Measurements from ENCODE around the gene MSRB3.
"Not testable (repeated sequence)": the region's sequence is repeated elsewhere in the genome, so short reads cannot be mapped to it uniquely, and the experiment has no call there.

Gene MSRB3

GRCh38 chr12:65407388-65408149 is 129.1 kb downstream of the MSRB3 start:
- DNase-seq, result no peak

GRCh38 chr12:65408441-65408840 is 130.0 kb downstream of the MSRB3 start:
- no peak for DNase-seq

DNA sequence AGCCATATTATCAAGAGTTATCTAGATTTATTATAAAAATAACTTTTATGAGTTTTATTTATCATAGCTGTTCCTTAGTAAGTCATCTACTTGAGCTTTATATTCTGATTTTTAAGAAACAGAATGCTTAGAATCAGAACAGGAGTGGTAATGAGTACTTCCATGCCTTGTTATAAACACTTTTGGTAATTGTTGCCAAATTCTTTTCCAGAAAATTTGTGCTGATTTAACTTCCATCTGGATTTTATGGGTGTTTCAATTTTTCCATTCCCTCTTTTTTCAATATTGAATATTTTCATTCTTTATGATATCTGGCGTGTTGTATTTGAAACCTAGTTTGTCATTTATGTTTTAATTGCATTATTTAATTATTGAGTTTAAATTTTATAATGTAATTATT is 131.2 kb downstream of the MSRB3 start:
- no peak for DNase-seq

DNA sequence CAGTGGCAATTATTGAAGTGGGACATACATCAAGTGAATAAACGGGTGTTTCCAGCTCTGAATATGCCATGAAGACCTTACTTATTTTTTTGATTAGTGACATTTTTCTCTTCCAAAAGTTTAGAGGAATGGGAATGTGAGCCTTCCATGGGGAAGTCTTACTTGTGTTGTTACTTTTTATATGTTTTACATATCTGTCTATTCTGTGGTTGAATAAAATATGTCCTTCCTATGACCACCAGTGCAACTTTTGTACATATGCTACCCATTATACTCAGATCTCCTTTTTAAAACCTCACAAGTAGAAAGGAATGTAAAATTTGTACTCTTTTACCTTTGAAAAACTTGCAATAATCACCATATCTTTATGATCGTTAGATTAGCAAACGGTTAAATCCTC is 132.7 kb downstream of the MSRB3 start:
- no peak for DNase-seq

GRCh38 chr12:65414526-65414925 is 136.0 kb downstream of the MSRB3 start:
- DNase-seq, result no peak

DNA sequence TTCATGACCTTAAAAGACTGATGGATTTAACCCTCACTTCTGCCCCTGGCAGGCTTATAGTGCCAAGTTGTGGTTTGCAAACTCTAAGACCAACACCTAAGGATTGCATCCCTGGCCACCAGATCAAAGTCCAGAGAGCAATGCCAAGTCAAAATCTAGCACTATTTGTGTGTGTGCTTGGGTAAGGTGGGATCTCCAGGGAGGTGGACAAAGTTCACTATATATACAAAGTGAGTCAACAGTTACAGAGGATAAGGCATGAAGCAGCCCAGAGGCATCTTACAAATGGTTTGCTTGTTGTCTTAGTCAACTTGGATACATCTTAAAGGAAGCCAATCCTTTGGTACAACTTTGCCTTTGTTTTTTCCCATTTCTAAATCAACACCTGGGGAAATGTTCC is 137.3 kb downstream of the MSRB3 start:
- DNase-seq, result no peak

DNA sequence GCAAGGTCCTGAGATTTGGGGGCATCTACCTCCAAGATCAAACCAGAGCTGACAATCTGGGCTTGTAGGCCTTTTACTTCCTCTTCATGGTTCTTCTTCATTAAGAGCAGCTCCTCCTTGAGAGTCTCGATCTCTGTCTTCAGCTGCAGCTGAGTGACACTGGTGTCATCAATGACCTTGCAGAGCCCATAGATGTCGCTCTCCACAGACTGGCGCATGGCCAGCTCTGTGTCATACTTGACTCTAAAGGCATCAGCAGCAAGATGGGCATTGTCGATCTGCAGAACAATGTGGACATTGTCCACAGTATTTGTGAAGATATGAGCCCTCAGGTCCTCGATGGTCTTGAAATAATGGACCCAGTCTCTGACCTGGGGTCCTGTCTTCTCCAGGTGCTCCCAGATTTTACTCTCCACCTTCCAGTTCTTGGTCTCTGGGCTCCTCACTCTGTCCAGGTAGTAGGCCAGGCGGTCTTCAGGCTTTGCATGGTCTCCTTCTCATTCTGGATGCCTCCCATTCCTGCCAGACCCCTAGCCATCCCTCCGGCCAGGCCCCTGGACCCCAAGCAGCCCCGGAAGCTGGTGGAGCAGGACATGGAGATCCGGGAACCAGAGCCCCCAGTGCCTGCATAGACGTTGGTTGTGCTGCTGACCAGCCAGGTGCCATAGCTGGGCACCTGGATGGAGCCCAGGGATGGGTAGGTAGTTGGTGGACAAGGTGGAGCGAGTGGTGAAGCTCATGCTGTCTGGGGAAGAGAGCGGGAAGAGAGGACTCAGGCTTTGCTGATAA is 141.0 kb downstream of the MSRB3 start:
- DNase-seq, result no peak

DNA sequence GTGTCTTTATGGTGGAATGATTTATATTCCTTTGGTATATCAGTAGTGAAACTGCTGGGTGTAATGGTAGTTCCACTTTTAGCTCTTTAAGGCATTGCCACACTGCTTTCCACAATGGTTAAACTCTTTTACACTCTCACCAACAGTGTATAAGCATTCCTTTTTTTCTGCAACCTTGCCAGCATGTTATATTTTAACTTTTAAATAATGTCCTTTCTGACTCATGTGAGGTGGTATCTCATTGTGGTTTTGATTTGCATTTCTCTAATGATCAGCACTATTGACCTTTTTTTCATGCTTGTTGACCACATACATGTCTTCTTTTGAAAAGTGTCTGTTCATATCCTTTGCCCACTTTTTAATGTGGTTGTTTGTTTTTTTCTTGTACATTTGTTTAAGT is 142.5 kb downstream of the MSRB3 start:
- DNase-seq, result no peak

DNA sequence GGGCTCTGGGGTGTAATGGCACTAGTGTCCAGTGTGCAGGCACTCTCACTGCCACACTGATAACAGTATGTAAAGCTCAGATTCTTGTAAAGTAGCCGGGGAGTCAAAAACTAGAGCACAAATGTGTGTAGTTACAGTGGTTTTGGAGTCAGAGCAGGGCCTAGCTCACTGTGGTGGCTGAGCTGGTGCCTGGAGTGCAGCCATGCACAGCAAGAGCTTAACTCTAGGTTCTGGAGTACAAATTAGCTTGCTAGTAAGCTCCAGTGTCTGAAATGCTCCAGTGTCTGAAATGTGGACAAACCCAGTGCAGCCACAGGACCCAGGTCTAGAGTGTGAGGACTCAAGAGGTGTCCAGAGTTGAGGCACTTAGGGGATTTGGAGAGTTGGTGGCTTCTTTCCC is 149.2 kb downstream of the MSRB3 start:
- DNase-seq, result no peak

- DNase-seq, result no peak
Observed at GRCh38 chr12:65430006-65430405, 151.5 kb downstream of the MSRB3 start.

- DNase-seq, result no peak
Observed at GRCh38 chr12:65430571-65431306, 152.3 kb downstream of the MSRB3 start.

DNA sequence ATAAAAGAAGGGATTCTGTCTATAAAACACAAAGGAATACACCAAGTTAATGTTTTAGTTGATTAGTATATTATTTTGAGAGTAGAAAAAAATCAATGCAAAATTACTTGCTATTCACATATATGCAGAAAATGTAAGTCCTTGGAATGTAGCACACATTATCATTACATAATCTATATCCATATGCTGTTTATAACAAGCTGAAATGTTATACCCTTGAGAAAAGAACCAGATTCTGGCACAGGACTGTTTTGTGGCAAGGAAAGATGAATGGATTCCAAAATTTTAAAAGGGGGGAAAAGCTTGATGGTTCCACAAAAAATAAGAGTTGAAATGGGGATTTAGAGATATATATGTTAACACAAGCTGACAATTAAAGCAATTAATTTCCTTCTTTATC is 153.6 kb downstream of the MSRB3 start:
- DNase-seq, result no peak

DNA sequence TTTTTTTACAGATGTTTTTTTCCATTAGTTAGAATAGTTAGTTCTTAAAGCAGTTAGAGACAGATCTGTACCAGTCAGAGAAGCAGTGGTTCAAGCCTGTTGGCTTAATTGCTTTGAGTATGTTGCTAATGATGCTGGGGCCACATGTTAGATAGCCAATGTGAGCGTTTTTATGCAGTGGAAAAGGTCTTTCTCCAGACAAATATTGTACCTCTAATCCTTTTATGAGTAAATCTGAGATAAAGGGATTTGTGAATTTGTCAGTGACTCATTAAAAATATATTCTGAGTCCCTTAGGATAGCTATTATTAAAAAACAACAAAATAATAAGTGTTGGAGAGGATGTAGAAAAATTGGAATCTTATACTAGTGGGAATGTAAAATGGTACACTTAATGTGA is 154.2 kb downstream of the MSRB3 start:
- DNase-seq, result no peak

- DNase-seq, result no peak
Observed at GRCh38 chr12:65434737-65435136, 156.3 kb downstream of the MSRB3 start.

DNA sequence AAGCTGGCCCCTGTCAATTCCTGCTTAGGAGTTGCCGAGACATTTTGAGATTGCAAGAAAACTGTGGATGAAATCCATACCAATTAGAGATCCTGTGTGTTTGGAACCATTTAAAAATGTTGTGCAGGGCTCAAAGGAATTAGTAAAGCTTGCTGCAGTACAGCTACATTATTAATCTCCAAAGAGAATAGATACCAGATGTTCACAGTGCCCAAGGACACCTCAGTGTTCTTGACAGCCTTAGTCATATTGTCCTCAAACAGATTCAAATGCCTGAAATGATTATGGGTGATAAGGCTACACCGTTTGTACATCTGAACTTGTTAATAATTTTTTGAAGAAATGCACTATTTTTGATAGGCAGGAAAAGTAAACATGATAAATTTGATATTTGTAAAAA is 164.6 kb downstream of the MSRB3 start:
- no peak for DNase-seq

DNA sequence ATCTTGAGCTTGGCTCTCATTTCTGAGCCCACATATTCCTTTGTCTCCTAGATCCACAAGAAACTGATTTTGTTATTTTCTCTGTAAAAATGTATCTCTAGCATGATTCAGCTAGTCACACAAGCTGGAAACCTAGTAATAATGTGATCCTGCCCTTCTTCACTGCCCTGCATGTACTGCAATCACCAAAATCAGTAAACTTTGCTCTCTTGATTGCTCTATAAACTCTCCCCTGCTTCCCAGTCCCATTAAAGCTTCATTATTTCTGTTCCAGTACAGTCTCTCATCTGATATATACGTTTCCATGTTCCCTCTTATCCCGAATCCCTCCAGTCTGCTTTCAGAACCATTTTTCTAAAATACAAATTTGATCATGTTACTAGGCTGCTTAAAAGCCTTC is 166.5 kb downstream of the MSRB3 start:
- no peak for DNase-seq

DNA sequence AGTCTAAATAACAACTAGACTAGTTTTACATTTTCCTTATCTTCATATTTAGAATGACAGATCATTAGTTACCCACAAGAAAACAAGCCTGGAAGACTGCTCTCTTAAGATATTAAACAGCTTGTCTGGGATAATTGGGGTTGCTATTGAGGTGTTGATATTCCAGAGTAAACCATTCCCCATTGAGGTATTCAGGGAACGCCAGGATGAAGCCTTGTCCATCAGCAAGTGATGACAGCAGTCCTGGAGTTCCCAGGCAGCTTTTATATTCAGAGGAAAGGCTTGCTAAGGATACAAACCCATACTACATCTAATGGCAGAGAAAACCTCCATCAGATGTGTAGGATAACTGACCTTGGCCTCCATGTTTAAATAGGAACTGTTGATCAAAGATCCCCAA is 168.4 kb downstream of the MSRB3 start:
- DNase-seq, result no peak

GRCh38 chr12:65449400-65449799 is 170.9 kb downstream of the MSRB3 start:
- no peak for DNase-seq

DNA sequence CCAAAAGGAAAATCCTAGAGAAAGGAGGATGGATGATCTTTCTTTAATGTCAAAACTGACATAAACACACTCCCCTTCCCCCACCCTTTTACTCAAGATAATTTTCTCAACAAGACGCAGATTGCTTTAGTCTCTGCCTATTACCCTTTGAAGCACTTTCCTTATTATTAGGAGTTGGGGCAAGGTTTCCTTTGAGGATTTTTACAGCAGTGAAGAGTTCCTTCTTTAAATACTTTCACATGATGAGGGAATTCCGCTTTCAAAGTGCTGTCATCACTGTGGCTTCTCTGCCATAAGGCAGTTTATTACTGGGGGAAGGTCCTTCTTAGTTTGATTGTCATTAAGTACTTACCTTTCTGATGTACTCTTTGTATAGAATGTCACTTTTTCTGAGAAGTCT is 172.1 kb downstream of the MSRB3 start:
- no peak for DNase-seq

- no peak for DNase-seq
Observed at GRCh38 chr12:65454115-65454787, 175.8 kb downstream of the MSRB3 start.

- DNase-seq, result not testable (repeated sequence)
Observed at GRCh38 chr12:65457341-65457740, 178.9 kb downstream of the MSRB3 start.

DNA sequence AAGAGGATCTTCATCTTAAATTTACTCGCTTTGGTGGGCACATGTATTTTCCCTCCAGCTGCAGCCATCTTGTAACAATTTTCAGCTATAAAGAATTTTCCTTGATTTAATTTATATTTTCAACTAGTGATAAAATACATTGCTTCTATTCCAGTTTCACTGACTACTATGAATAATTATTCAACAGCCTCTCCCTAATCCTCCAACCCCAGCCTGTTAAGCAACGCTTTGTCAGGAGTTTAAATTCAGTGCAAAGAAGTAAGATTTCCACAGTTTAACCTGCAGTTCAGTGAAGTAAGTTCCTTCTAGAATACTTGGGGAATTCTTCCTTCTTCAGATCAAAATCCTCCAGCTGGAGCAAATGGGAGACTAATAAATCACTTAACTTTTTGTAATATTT is 180.2 kb downstream of the MSRB3 start:
- no peak for DNase-seq

GRCh38 chr12:65459545-65459944 is 181.1 kb downstream of the MSRB3 start:
- no peak for DNase-seq

All from NCI-H1417 (cell line).